NT2/D1 (cell line): Measurements from ENCODE around the gene MYO7B.

ENCODE experiments used
- SUZ12 ChIP-seq: IDR thresholded peaks from 2 replicates; pipeline ENCODE4 v1.6.1; 2011; ENCODE audit not compliant: insufficient read length, insufficient read depth; ENCODE audit errors: extremely low read depth
- YY1 ChIP-seq: IDR thresholded peaks from 2 replicates; pipeline ENCODE4 v1.6.1; 2011; ENCODE audit not compliant: insufficient read length, insufficient read depth
- ZNF274 ChIP-seq: IDR thresholded peaks from 2 replicates; pipeline ENCODE4 v1.6.1; 2011; ENCODE audit warnings: mild to moderate bottlenecking, low read depth, low read length

DNA sequence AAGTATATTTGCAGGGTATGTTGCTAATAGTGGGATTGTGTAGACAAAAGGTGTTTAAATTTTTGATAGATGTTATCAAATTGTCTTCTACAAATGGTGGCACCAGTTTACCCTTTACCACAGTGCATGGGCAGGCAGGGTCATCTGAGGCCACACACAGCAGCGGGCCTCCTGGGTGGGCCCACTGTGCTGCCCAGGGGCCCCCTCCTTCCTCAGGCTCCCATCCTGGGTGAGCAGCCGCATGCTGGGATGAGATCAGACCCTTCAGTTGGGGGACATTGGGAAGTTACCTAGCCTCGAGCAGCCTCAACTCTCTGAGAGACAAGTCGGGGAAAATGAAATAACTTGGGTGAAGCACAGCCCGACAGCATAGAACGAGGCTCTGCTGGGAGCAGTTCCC lies 9.7 kb downstream of the MYO7B start:
- no peak for TF ChIP-seq YY1
- no peak for TF ChIP-seq ZNF274
- TF ChIP-seq SUZ12 = no peak
